Measurements from ENCODE around the gene NF2. TPM values are rescaled to one million over a fixed set of nuclear protein-coding genes. Genes with fewer than 3 reads are reported as not detected.
"Not testable (repeated sequence)": the region's sequence is repeated elsewhere in the genome, so short reads cannot be mapped to it uniquely, and the experiment has no call there.

The NF2 gene
- total RNA-seq, 4 donors from 2014 or later = 17.7 to 52.9 (median 33.8) TPM

DNA sequence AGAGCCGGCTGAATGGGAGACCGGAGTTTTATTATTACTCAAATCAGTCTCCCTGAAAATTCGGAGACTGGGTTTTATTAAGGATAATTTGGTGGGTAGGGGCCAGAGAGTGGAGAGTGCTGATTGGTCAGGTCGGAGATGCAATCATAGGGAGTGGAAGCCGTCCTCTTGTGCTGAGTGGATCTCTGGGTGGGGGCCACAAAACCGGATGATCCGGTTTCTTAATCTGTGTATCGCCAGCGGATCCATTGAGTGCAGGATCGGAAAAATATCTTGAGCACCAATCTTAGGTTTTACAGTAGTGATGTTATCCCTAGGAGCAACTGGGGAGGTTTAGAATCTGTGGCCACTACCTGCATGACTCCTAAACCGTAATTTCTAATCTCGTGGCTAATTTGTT lies 21.6 kb upstream of the NF2 start:
- Histone ChIP-seq H3K36me3 (no peaks in the 10 kb centered on the region), H3K4me3 (no peak overlapping the region), H3K4me1 (no peaks in the 10 kb centered on the region), H3K27me3 (no peaks in the 10 kb centered on the region), H3K9me3 (no peaks in the 10 kb centered on the region), H3K27ac (no peak overlapping the region)
- DNase-seq = no peak
- intact Hi-C loops (cut with DNase I; ENCODE audit: low total_unique reads) = no loop called here
- TF ChIP-seq POLR2A (IDR thresholded peaks at IDR 0.05) = no peak
- TF ChIP-seq, protein P1, sequence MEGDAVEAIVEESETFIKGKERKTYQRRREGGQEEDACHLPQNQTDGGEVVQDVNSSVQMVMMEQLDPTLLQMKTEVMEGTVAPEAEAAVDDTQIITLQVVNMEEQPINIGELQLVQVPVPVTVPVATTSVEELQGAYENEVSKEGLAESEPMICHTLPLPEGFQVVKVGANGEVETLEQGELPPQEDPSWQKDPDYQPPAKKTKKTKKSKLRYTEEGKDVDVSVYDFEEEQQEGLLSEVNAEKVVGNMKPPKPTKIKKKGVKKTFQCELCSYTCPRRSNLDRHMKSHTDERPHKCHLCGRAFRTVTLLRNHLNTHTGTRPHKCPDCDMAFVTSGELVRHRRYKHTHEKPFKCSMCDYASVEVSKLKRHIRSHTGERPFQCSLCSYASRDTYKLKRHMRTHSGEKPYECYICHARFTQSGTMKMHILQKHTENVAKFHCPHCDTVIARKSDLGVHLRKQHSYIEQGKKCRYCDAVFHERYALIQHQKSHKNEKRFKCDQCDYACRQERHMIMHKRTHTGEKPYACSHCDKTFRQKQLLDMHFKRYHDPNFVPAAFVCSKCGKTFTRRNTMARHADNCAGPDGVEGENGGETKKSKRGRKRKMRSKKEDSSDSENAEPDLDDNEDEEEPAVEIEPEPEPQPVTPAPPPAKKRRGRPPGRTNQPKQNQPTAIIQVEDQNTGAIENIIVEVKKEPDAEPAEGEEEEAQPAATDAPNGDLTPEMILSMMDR (IDR thresholded peaks at IDR 0.05) = no peak

DNA sequence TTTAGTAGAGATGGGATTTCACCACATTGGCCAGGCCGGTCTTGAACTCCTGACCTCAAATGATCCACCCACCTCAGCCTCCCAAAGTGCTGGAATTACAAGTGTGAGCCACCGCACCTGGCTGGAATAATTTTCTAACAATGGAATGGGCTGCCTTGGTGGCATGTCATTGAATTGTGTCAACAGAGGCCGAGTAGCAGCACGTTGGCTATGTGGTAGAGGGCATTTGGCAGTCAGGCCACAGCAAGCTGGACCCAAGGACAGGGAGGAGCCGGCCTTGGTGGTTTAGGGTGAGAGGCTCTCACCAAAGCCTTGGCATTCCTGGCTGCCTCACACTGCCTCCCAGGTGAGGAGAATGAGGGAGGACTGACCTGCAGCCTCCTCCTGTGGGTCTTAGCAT lies 18.5 kb upstream of the NF2 start:
- Histone ChIP-seq H3K4me3 (no peak overlapping the region), H3K4me1 (no peaks in the 10 kb centered on the region), H3K27me3 (no peaks in the 10 kb centered on the region), H3K9me3 (no peaks in the 10 kb centered on the region), H3K36me3 (no peaks in the 10 kb centered on the region), H3K27ac (no peak overlapping the region)
- intact Hi-C loops (cut with DNase I; ENCODE audit: low total_unique reads) = no loop called here
- TF ChIP-seq, protein P1 (IDR thresholded peaks at IDR 0.05) = no peak
- no peak for TF ChIP-seq POLR2A (IDR thresholded peaks at IDR 0.05)
- no peak for DNase-seq

DNA sequence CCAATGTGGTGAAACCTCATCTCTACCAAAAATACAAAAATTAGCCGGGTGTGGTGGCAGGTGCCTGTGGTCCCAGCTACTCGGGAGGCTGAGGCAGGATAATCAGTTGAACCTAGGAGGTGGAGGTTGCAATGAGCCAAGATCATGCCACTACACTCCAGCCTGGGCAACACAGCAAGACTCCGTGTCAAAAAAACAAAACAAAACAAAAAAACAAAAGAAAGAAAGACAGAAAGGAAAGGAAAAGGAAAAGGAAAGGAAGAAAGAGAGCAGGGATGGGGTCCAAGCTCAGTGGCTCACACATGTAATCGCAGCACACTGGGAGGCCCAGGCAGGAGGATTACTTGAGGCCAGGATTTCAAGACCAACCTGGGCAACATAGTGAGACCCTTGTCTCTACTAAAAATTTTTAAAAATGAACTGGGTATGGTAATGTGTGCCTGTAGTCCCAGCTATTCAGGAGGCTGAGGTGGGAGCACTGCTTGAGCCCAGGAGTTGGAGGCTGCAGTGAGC lies 17.2 kb upstream of the NF2 start:
- intact Hi-C loops (cut with DNase I; ENCODE audit: low total_unique reads); H3K4me1 ChIP-seq; H3K27ac ChIP-seq; H3K4me3 ChIP-seq; H3K27me3 ChIP-seq; H3K36me3 ChIP-seq; H3K9me3 ChIP-seq; DNase-seq: not testable (repeated sequence)

DNA sequence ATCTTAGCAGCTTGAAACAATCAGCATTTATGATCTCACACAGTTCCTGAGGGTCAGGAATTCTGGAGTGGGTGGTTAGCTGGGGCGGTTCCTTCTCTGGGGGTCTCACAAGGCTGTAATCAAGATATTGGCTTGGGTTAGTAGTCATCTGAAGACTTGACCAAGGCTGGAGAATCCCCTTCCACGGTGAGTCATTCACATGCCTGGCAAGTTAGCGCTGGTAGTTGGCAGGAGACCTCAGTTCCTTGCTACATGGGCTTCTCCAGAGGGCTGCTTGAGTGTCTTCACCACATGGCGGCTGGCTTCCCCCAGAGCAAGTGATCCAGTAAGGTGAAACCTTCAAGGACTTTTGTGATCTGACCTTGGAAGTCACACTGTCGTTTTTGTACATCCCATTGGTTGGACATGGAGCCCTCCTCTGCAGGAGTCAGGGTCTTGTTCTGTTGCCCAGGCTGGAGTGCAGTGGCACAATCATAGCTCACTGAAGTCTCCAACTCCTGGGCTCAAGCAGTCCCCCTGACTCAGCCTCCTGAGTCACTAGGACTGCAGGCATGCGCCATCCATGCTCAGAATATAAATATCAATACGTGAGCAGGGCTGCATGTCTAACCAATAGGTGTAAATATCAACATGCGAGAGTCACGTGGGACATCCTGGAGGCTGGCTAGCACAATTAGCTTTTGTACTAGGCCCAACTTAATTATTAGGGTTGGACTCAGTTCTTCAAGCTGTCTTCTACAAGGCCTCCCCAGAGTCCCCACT lies 15.3 kb upstream of the NF2 start:
- Histone ChIP-seq H3K36me3 (no peaks in the 10 kb centered on the region), H3K4me3 (no peak overlapping the region), H3K9me3 (no peaks in the 10 kb centered on the region), H3K27me3 (no peaks in the 10 kb centered on the region), H3K4me1 (no peaks in the 10 kb centered on the region), H3K27ac (no peak overlapping the region)
- TF ChIP-seq, protein P1 (IDR thresholded peaks at IDR 0.05) = no peak
- TF ChIP-seq POLR2A (IDR thresholded peaks at IDR 0.05) = no peak
- DNase-seq = no peak
- intact Hi-C loops (cut with DNase I; ENCODE audit: low total_unique reads) = no loop called here

DNA sequence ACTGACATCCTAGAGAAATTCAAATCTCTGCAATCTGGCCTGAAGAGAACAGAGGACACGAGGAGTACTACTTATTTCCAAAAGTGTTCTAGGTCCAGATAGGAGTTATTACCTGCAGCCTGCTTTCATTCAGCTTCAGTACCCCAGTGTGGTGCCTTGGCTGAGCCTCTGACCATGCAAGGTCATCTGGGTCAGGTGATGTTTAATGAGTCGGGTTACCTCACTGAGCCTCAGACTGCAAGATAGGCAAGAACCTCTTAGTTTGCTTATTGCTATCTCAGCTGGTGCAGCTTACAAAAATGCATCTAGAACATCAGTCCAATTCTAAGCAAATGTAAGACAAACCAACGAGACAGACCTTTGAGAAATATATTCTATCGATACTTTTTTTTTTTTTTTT lies 9.5 kb upstream of the NF2 start:
- intact Hi-C loops (cut with DNase I; ENCODE audit: low total_unique reads) = no loop called here
- H3K9me3 ChIP-seq = no peaks in the 10 kb centered on the region
- no peak overlapping the region for H3K27ac ChIP-seq
- no peaks in the 10 kb centered on the region for H3K4me1 ChIP-seq
- no peak for DNase-seq
- H3K27me3 ChIP-seq = no peaks in the 10 kb centered on the region
- H3K36me3 ChIP-seq = no peaks in the 10 kb centered on the region
- TF ChIP-seq POLR2A (IDR thresholded peaks at IDR 0.05) = no peak
- TF ChIP-seq, protein P1 (IDR thresholded peaks at IDR 0.05) = no peak
- no peak overlapping the region for H3K4me3 ChIP-seq

DNA sequence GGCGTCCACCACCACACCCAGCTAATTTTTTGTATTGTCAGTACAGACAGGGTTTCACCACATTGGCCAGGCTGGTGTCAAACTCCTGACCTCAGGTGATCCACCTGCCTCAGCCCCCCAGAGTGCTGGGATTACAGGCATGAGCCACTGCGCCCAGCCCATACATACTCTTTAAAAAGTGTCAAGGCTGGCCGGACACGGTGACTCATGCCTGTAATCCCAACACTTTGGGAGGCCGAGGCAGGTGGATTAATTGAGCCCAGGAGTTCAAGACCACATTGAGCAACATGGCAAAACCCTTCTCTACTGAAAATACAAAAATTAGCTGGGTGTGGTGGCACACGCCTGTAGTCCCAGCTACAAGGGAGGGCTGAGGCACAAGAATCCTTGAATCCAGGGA lies 9.0 kb upstream of the NF2 start:
- H3K4me3 ChIP-seq; H3K36me3 ChIP-seq; DNase-seq; H3K4me1 ChIP-seq; intact Hi-C loops (cut with DNase I; ENCODE audit: low total_unique reads); H3K9me3 ChIP-seq; H3K27ac ChIP-seq; H3K27me3 ChIP-seq: not testable (repeated sequence)
